PC-3 (cell line): ENCODE results near the gene RBKS. TPM values are rescaled to one million over a fixed set of nuclear protein-coding genes. Genes with fewer than 3 reads are reported as not detected.

Experiments
- ATAC-seq: fragments of 200-7000 bp; cut with Tn5 transposase; 2 replicates; pipeline ENCODE4 v1.9.1; 2020; ENCODE audit warnings: mild to moderate bottlenecking, moderate library complexity
- BruUV-seq: library from RNA; stranded (reverse); fragments of 400-500 nt; replicated peaks from 2 replicates; lab custom pipeline; 2021; lab: Mats Ljungman, UMichigan
- CTCF ChIA-PET: fragments of 300-600 bp; sonication (Branson Sonifier 250); formaldehyde crosslinking; loops from one replicate; lab custom pipeline; 2022; ENCODE audit warnings: antibody characterized with exemption; lab: Charles Lee
- POLR2A ChIA-PET: fragments of 300-600 bp; sonication (Branson Sonifier 250); formaldehyde crosslinking; loops from one replicate; lab custom pipeline; 2022; ENCODE audit warnings: antibody characterized with exemption; ENCODE audit not compliant: unreplicated experiment; lab: Charles Lee
- DNase-seq: peaks from one replicate; pipeline ENCODE4 v3.0.0-alpha.2; 2015
- H2AFZ ChIP-seq: fragments of 300-600 bp; sonication (generic); 2 replicates; pipeline ENCODE4 v1.6.0; 2016; ENCODE audit warnings: antibody characterized with exemption, low read length
- H3F3A ChIP-seq: fragments of 300-600 bp; sonication (generic); one replicate; pipeline ENCODE4 v1.6.0; 2017; ENCODE audit warnings: antibody characterized with exemption, low read length, control low read depth, mild to moderate bottlenecking; ENCODE audit not compliant: unreplicated experiment
- H3K27ac ChIP-seq: fragments of 300-600 bp; sonication (generic); 2 replicates; pipeline ENCODE4 v1.5.1; 2016; ENCODE audit warnings: mild to moderate bottlenecking, low read length
- H3K27me3 ChIP-seq: fragments of 300-600 bp; sonication (generic); 2 replicates; pipeline ENCODE4 v1.6.1; 2016; ENCODE audit warnings: low read length, mixed read lengths
- H3K36me3 ChIP-seq: fragments of 300-600 bp; sonication (generic); 2 replicates; pipeline ENCODE4 v1.6.1; 2016; ENCODE audit warnings: low read depth, mixed run types, low read length, mixed read lengths
- H3K4me1 ChIP-seq: fragments of 300-600 bp; sonication (generic); 2 replicates; pipeline ENCODE4 v1.5.1; 2016; ENCODE audit warnings: low read length; ENCODE audit not compliant: insufficient read depth
- H3K4me2 ChIP-seq: fragments of 300-600 bp; sonication (generic); 2 replicates; pipeline ENCODE4 v1.6.0; 2016; ENCODE audit warnings: low read length
- H3K4me3 ChIP-seq: fragments of 300-600 bp; sonication (generic); 2 replicates; pipeline ENCODE4 v1.5.1; 2016; ENCODE audit warnings: mild to moderate bottlenecking, low read length, mixed read lengths
- H3K79me2 ChIP-seq: fragments of 300-600 bp; sonication (generic); 2 replicates; pipeline ENCODE4 v1.6.1; 2017; ENCODE audit warnings: low read length, mixed read lengths
- H3K9ac ChIP-seq: fragments of 300-600 bp; sonication (generic); 2 replicates; pipeline ENCODE4 v1.6.0; 2016; ENCODE audit warnings: mild to moderate bottlenecking, low read length
- H3K9me2 ChIP-seq: fragments of 300-600 bp; sonication (generic); replicated peaks from 2 replicates; pipeline ENCODE4 v1.6.1; 2016; ENCODE audit warnings: mixed run types, low read length, mixed read lengths
- H3K9me3 ChIP-seq: fragments of 300-600 bp; sonication (generic); 2 replicates; pipeline ENCODE4 v1.6.1; 2016; ENCODE audit warnings: low read length, mixed read lengths
- H4K20me1 ChIP-seq: fragments of 300-600 bp; sonication (generic); 2 replicates; pipeline ENCODE4 v1.6.1; 2016; ENCODE audit warnings: low read length, mixed read lengths
- CTCF ChIP-seq: fragments of 300-600 bp; sonication (generic); conservative IDR thresholded peaks from 2 replicates; pipeline ENCODE4 v1.5.1; 2017; ENCODE audit warnings: antibody characterized with exemption, low read depth, mild to moderate bottlenecking, low read length
- EZH2 ChIP-seq: fragments of 300-600 bp; sonication (generic); IDR thresholded peaks from one replicate; pipeline ENCODE4 v1.6.1; 2017; ENCODE audit warnings: antibody characterized with exemption, mild to moderate bottlenecking, low read length; ENCODE audit not compliant: unreplicated experiment
- EZH2phosphoT487 ChIP-seq: fragments of 300-600 bp; sonication (generic); IDR thresholded peaks from 2 replicates; pipeline ENCODE4 v1.6.1; 2018; ENCODE audit warnings: mild to moderate bottlenecking, antibody characterized with exemption, low read length, borderline replicate concordance
- intact Hi-C: fragments of 100-400 bp; cut with micrococcal nuclease; formaldehyde crosslinking; loops from 2 replicates; pipeline ENCODE4 v1.9.0; 2023
- total RNA-seq: library from RNA; depleted of rRNA; stranded (reverse); fragments of >200 nt; gene quantifications from 2 replicates; pipeline ENCODE4 v1.2.3, GENCODE V29; 2014

RBKS gene
- total RNA-seq, 1 experiment from 2014 or later = 1.8 TPM

GRCh38 chr2:27806311-27807059 lies 83.7 kb downstream of the RBKS start:
- no peak for ATAC-seq
- H3K9me2 ChIP-seq = no peaks in the 10 kb centered on the region
- H4K20me1 ChIP-seq = no peaks in the 10 kb centered on the region
- no peaks in the 10 kb centered on the region for H3K36me3 ChIP-seq
- H3K27ac ChIP-seq = no peak overlapping the region
- no peaks in the 10 kb centered on the region for H3F3A ChIP-seq
- H3K27me3 ChIP-seq = no peaks in the 10 kb centered on the region
- no peaks in the 10 kb centered on the region for H3K9me3 ChIP-seq
- no peak for DNase-seq
- no peak overlapping the region for H3K4me2 ChIP-seq
- intact Hi-C loops = loop anchor here (10.0 kb wide), 1 partner anchor 238 kb away; no protein-coding TSS in a partner anchor
- H3K4me1 ChIP-seq = peaks cover 25% of the 10 kb centered on the region
- POLR2A ChIA-PET = interaction anchor here (0.5 to 0.6 kb wide), 2 partner anchors 148 to 171 kb away, joined by 3 to 6 read pairs; no protein-coding TSS in a partner anchor
- BruUV-seq = no TSS peak
- CTCF ChIA-PET = no interaction called here
- H3K4me3 ChIP-seq = no peak overlapping the region
- no peak overlapping the region for H3K9ac ChIP-seq
- TF ChIP-seq EZH2phosphoT487 (no peak), EZH2 (no peak), CTCF (no peak)
- no peak overlapping the region for H2AFZ ChIP-seq
- H3K79me2 ChIP-seq = no peaks in the 10 kb centered on the region

GRCh38 chr2:27805180-27805579 lies 85.0 kb downstream of the RBKS start:
- Histone ChIP-seq H3F3A (peaks cover 6% of the 10 kb centered on the region), H3K4me1 (peaks cover 26% of the 10 kb centered on the region), H4K20me1 (no peaks in the 10 kb centered on the region), H3K79me2 (no peaks in the 10 kb centered on the region), H3K36me3 (no peaks in the 10 kb centered on the region), H3K27me3 (no peaks in the 10 kb centered on the region), H3K9me2 (no peaks in the 10 kb centered on the region), H3K9me3 (no peaks in the 10 kb centered on the region), H3K4me3 (no peak overlapping the region), H3K9ac (no peak overlapping the region), H3K4me2 (no peak overlapping the region), H2AFZ (no peak overlapping the region), H3K27ac (no peak overlapping the region)
- ChIA-PET POLR2A (no interaction called here), CTCF (no interaction called here)
- intact Hi-C loops = loop anchor here (10.0 kb wide), 1 partner anchor 240 kb away; no protein-coding TSS in a partner anchor
- BruUV-seq = no TSS peak
- no peak for TF ChIP-seq EZH2phosphoT487
- TF ChIP-seq EZH2 = no peak
- TF ChIP-seq CTCF = no peak
- no peak for ATAC-seq
- DNase-seq = no peak

- Histone ChIP-seq H3K4me2 (no peak overlapping the region), H3K4me3 (no peak overlapping the region), H3K9me2 (no peaks in the 10 kb centered on the region), H3K4me1 (peaks cover 27% of the 10 kb centered on the region), H3K27ac (no peak overlapping the region), H3K9me3 (no peaks in the 10 kb centered on the region), H4K20me1 (no peaks in the 10 kb centered on the region), H2AFZ (no peak overlapping the region), H3K9ac (no peak overlapping the region), H3K27me3 (no peaks in the 10 kb centered on the region), H3F3A (peaks cover 13% of the 10 kb centered on the region), H3K36me3 (no peaks in the 10 kb centered on the region), H3K79me2 (no peaks in the 10 kb centered on the region)
- TF ChIP-seq CTCF = no peak
- TF ChIP-seq EZH2phosphoT487 = no peak
- TF ChIP-seq EZH2 = no peak
- CTCF ChIA-PET = no interaction called here
- DNase-seq = no peak
- no TSS peak for BruUV-seq
- intact Hi-C loops = loop anchor here (10.0 kb wide), 1 partner anchor 241 kb away; no protein-coding TSS in a partner anchor
- POLR2A ChIA-PET = no interaction called here
- ATAC-seq = no peak
Observed at GRCh38 chr2:27804146-27804545, 86.0 kb downstream of the RBKS start.
